Activated CD8-positive, alpha-beta memory T cell treated with anti-CD3 and anti-CD28 coated beads, Interleukin-2, amount 50 U/mL, for 1 hour (primary cell): ENCODE measurements around the gene ARF3.

Experiments used
- DNase-seq: peaks from one replicate; pipeline ENCODE4 v3.0.0-alpha.2; 2020; ENCODE audit errors: extremely low read depth

Gene ARF3

GRCh38 chr12:48957141-48958048 is at the start of gene ARF3:
ARF3 (minus strand) TSS chr12:48957487; CDS start chr12:48941095, 16,392 bp downstream.
- DNase-seq = peak; percentile 80

GRCh38 chr12:49000346-49000745 is 43.1 kb upstream of the ARF3 start:
- DNase-seq = no peak

GRCh38 chr12:48999371-49000131 is 42.3 kb upstream of the ARF3 start, which contains the start of gene DDN:
DDN (minus strand) TSS chr12:48999375; CDS start chr12:48999287, 88 bp downstream.
- DNase-seq = no peak

- DNase-seq = no peak
These were observed 41.4 kb upstream of the ARF3 start for GRCh38 chr12:48998497-48999353.

GRCh38 chr12:48997719-48998496 is 40.6 kb upstream of the ARF3 start:
- no peak for DNase-seq

GRCh38 chr12:48996794-48997718 is 39.8 kb upstream of the ARF3 start:
- DNase-seq = no peak

GRCh38 chr12:48995086-48995879 is 38.0 kb upstream of the ARF3 start:
- no peak for DNase-seq

GRCh38 chr12:48994224-48995085 is 37.2 kb upstream of the ARF3 start:
- no peak for DNase-seq

GRCh38 chr12:48993787-48994186 is 36.5 kb upstream of the ARF3 start:
- no peak for DNase-seq

GRCh38 chr12:48991247-48992050 is 34.2 kb upstream of the ARF3 start:
- DNase-seq = no peak

- no peak for DNase-seq
These were observed 33.3 kb upstream of the ARF3 start for GRCh38 chr12:48990552-48990951.

GRCh38 chr12:48988030-48988649 is 30.9 kb upstream of the ARF3 start:
- DNase-seq = no peak

GRCh38 chr12:48986720-48987291 is 29.5 kb upstream of the ARF3 start:
- DNase-seq = no peak

GRCh38 chr12:48985901-48986300 is 28.6 kb upstream of the ARF3 start:
- no peak for DNase-seq

- DNase-seq = no peak
These were observed 28.2 kb upstream of the ARF3 start for GRCh38 chr12:48985475-48985897.

- no peak for DNase-seq
These were observed 25.3 kb upstream of the ARF3 start for GRCh38 chr12:48982397-48983080.
